Stimulated activated CD4-positive, alpha-beta T cell treated with anti-CD3 and anti-CD28 coated beads, Interleukin-4, amount 100 ng/mL, for 24 hours (primary cell): ENCODE data around the gene FNDC5.
A peak's percentile ranks its signal among the peaks of the same experiment; 100 is the strongest.

ENCODE experiments used
- DNase-seq: peaks from one replicate; pipeline ENCODE4 v3.0.0-alpha.2; 2020

Gene FNDC5

GRCh38 chr1:32883338-32884031, 12.8 kb upstream of the FNDC5 start:
- no peak for DNase-seq

- no peak for DNase-seq
Measured at GRCh38 chr1:32881871-32882850, 11.4 kb upstream of the FNDC5 start.

- DNase-seq: no peak
Measured at GRCh38 chr1:32881291-32881690, 10.6 kb upstream of the FNDC5 start.

GRCh38 chr1:32878637-32879041, 7.9 kb upstream of the FNDC5 start:
- no peak for DNase-seq

DNA sequence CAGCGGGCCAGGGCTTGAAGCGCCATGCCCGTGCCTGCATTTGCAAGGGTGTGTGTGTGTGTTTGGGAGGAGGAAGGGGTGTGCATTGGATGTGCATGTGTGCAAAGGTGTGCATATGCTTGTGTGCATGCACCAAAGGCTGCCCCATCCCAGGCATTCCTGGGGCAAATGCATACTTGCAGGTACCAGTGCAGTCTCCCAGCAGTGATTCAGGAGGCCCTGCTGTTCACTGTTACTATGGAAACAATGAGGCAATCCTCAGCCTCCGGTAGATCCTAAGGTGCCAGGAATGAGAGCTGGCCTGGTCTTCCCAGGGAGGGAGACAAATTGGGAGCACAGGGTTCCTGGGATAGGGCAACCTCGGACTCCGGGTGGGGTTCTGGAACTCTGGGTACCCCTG, 7.5 kb upstream of the FNDC5 start:
- DNase-seq: no peak

DNA sequence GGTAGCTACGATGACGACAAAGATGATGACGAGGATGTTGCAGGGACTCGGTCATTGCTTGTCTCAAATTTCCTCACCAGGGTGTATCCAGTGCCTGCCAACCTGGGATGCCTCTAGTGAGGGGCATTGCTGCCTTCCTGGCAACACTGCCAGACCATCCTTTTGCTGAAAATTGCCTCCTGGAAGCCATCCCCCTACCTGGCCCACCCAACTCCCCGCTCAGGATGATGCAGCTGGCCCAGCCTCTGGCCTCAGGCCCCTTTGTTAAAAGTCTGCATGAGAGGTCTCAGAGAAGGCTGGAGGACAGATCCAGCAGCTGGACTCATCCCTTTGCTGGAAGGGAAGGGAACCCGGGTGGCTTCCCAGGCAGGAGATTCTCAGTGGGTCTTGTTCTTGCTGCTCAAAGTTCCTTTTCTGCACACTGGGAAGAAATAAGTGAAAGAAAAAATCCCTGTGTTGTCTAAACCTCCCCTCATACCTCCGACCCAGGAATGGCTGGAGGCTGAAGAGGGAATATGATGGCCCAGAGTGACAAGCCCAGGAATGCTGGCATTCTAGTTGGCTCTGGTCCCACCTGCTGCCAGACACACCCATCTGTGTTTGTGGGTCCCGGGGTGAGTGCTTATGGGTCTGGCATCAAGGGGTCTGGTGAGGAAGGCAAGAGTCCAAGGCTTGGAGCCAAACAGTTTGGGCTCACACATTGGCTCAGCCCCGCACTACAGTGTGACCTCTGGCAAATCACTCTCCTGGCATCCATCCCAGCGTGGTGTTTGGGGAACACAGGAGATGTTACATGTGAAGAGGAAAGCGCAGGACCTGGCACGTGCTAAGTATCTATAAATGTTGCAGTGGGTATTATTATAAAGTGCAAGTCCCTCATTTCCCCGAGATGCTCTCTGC, 6.7 kb upstream of the FNDC5 start:
- DNase-seq: no peak

DNA sequence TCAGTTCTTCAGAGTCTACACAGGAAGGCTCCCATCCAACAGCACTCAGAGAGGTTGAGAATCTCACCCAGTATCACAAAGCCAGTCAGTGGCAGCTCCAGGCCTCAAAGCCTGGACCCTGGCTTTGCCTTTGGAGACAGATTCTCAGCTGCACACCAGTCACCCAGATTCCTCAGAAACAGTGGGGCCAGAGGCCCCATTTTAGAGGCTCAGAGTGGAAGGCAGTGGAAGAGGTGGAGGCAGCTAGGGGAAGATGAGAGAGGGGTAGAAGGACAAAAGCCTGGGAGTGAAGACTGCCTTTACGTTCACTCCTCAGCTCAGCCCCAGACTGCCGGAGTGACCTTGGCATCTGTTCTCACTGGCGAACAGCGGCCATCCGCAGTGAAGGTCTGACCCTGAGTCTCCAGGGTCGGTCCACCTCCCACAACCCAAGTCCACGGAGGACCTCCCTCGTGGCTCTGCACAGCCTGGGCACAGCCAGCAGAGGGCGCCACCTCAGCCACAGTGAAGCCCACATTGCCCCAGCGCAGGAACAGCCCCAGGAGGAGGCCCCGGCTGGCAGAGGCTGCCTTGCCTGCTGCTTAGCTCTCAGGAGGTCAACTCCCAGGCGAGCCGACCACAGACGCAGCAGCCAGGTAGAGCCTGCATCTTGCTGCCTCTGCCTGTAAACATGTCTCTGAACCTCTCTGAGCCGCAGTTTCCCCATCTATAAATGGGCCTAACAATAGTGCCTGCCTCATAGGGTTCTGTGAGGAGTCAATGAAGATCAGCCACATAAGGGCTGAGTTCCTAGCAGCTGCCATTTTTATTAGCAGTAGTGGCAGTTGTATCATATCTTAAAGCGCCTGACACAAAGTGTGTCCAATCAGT, 5.9 kb upstream of the FNDC5 start:
- DNase-seq: peak; percentile 58

- no peak for DNase-seq
Measured at GRCh38 chr1:32874860-32875752, 4.4 kb upstream of the FNDC5 start.

DNA sequence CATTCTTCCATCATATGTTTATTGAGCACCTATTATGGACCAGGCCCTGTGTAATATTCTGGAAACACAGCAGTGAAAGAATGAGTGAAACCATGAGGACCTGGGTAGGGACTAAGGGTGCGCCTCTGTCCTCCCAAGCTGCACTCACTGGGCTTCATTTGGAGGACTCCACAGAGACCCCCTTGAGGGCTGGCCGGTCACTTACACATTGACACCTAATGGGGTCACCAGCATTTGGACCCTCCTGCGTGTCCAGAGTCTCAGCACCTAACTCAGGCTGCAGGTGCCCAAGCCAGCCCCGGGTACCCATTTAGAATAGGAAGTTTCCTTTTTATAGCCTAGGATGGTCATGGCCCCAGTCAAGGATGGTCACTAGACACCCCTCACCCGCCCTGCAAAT, 2.8 kb upstream of the FNDC5 start:
- DNase-seq: no peak

DNA sequence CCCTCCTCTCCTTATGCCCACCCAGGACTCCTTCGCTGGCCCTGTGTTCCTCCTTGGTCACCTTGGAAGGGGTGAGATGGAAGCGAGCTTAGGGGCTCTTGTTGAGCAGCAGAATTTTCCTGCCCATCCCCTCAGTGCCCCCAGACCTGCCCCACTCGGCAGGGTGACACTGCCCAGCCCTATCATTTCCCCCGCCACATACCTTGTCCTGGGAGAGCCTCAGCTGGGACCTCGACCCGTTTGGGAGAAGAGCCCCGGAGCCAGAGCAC, 1.4 kb upstream of the FNDC5 start:
- no peak for DNase-seq

DNA sequence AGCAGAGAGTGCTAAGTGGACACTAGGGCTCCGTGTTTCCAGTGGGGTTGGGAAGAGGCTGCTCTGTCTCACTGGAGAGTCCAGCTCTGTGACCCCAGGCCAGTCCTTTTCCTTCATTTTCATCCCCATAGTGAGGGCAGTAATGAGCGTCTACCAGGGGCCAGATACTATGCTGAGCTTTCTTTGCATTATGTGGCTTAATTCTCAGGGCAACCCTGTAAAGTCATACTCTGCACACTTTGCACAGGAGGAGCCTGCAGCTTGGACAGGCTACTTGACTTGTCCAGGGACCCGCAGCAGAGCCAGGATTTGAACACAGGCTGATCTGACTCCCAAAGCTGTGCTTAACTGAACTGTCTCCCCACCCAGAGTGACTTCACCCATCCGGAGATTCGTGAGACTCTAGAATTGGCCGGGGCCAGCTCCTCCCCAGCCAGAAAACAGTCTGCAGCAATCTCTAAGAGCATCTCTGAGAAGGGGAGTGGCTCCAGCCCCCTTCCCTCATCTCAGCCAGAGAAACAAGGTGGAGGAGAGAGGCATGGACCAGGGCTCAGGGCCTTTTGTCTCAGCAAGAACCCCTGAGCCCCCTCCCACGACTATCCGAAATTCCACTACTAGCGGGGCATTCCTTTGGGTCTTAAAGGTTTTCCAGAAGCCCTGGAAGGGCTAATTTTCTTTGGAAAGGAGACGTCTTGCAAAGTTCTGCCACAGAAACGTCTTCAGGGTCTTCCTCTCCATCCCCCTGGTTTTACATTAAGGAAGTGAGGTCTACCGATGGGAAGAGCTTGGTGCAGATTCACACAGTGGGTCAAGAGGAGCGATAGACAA, 866 bp upstream of the FNDC5 start:
- no peak for DNase-seq

DNA sequence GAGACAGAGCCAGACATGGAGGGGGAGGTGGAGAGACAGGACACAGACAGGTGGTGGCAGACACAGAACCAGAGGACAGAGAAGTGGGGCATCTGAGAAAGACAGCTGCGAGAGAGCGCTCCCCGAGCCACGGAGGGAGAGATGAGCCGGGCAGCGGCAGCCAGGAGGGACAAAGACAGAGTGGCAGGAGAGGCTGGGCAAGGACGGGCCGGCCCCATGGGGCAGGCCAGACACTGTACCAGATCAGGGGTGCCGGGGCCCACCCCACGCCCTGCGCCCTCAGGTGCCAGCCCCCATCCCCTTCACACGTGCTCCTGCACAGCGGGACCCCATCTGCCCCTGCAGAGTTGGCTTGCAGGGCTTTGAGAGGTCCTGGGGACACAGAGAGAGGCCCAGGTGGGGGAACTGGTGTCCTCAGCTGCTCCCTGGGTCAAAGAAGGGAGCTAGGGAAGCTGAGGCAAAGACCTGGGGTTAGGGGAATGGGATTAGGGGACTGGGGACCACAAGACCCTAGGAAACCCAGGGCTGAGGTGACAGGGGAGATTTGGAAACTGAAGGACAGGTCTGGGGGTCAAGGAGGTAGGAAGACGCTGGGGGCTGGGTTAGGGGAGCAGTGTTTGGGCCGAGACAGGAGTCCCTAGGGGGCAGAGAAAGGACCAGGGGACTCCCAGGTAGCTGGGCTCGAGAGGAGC, 643 bp downstream of the FNDC5 start:
- DNase-seq: no peak

- DNase-seq: no peak
Measured at GRCh38 chr1:32868806-32869455, 1.8 kb downstream of the FNDC5 start.

- no peak for DNase-seq
Measured at GRCh38 chr1:32868085-32868484, 2.6 kb downstream of the FNDC5 start.

DNA sequence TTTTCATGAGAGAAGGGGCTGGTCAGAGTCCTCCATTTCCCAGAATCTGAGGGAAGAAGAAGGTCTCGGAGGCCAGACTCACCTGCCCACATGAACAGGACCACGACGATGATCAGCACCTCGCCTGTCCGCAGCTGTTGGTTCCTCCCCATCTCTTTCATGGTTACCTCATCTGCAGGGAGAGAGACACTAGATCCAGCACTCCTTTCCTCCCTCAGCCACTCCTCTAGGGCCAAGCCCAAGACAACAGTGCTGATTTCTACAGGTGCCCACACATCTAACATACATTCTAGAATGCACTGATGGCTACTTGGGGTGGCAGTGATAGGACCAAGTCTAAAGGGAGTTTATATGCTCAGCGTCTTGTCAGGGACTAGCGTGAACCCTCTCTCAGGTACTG, 3.0 kb downstream of the FNDC5 start:
- no peak for DNase-seq

GRCh38 chr1:32867151-32867550, 3.6 kb downstream of the FNDC5 start:
- no peak for DNase-seq

DNA sequence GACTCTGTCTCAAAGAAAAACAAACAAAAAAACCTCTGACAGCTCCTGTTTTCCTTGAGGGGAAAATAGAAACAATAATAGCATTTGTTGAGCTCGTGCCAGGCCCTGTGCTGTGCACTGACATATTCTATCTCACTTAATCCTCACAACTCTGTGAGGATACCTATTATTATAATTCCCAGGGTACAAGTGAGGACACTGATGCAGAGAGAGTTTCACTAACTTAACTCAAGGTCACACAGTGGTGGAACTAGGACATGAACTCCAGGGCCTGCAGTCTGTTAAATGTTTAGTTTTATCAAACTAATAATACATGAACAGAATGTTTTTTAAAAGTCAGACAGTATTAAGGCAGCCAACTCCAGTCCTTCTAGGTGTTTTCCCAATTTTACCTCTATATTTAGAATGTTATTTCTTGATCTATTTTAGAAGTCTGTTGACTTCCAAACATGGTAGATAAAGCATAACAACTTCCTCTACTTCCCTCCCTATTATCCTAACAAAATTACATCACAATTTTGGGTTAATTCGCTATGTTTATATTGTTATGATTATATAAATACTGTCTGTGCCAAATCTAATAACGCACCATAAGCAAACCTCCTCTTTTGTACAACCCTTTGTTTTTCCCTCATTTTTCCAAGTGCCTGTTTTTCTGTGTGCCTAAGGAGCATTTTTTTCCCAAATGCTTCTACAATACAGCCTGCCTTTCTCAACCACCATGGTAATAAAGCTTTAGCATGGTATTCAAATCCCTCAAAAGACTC, 4.9 kb downstream of the FNDC5 start:
- DNase-seq: no peak

- DNase-seq: no peak
Measured at GRCh38 chr1:32864375-32865019, 6.2 kb downstream of the FNDC5 start.
